ENCODE measurements around the gene MUC4.
"Not testable (repeated sequence)": the region's sequence is repeated elsewhere in the genome, so short reads cannot be mapped to it uniquely, and the experiment has no call there.

Gene MUC4

DNA sequence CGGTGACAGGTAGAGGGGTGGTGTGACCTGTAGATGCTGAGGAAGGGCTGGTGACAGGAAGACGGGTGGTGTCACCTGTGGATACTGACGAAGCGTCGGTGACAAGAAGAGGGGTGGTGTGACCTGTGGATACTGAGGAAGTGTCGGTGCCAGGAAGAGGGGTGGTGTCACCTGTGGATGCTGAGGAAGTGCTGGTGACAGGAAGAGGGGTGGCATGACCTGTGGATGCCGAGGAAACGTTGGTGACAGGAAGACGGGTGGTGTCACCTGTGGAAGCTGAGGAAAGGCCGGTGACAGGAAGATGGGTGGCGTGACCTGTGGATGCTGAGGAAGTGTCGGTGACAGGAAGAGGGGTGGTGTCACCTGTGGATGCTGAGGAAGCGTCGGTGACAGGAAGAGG, 27.7 kb downstream of the MUC4 start:
- DNase-seq (ENCODE audit: low spot score): not testable (repeated sequence)

DNA sequence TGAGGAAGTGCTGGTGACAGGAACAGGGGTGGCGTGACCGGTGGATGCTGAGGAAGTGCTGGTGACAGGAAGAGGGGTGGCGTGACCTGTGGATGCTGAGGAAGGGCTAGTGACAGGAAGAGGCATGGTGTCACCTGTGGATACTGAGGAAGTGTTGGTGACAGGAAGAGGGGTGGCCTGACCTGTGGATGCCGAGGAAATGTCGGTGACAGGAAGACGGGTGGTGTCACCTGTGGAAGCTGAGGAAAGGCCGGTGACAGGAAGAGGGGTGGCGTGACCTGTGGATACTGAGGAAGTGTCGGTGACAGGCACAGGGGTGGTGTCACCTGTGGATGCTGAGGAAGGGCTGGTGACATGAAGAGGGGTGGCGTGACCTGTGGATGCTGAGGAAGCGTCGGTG, 30.5 kb downstream of the MUC4 start:
- DNase-seq (ENCODE audit: low spot score): not testable (repeated sequence)

DNA sequence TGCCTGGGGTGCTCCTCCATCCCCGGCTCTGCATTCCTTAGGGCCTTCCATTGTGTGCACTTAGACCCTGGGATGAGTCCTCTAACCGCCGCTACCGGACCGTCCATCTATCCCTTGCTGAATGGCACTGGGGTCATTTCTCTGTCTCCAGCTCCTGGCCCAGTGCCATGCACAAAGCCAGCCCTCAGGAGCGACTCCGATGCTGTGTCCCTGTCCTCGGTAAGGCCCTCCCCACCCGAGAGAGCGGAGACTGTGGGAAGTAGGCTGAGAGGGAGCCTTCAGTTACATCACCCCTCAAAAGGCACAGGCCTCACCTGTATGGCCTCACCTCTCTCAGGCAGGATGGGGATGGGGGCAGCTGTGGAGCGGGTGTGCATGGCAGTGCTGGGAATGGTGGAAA, 33.8 kb downstream of the MUC4 start:
- no peak for DNase-seq (ENCODE audit: low spot score)

DNA sequence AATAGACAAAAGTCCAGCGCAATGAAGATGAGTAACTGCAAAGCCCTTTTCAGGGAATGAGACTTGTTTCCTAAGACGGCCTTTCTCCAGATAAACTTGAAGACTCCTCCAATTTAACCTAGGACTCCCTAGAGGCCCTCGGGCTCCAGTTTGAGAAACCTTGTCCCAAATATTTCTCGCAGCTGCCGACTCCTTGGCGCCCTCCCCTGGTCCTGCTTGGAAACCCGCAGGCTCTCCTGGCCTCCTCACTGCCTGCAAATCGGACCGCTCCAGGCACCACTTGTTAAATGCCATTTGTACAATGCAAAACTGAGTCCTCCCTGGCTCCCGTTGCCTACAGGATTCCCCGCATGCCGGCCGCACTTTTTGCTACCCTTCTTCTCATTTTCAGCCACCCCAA, 36.8 kb downstream of the MUC4 start:
- DNase-seq (ENCODE audit: low spot score): peak; percentile 30

DNA sequence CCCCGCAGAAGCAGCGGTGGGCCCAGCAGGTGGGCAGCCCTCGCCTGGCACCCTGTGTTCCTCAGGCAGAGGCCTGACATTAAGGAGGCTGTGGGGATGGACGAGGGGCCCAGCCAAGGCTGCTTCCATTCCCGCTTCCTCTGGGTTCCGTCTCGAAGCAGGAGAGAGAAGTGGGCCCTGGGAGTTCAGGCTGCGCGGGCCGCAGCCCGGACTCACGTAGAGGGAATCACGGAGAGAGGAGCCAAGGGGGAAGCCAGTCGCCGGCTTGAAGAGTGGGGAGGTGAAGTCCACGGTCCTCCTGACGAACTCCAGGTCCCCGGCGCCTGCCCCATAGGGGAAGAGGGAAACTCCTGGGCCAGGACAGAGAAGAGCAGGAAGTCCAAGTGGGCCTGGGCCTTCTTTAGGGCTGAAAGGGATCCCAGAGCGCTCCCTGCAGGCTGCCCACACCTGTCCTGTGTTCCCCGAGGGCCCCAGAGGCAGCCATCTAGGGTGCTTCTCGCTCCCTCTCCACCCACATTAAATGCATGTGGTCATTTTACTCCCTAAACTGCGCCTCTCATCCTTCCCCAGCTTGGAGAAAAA, 37.7 kb downstream of the MUC4 start:
- no peak for DNase-seq (ENCODE audit: low spot score)

DNA sequence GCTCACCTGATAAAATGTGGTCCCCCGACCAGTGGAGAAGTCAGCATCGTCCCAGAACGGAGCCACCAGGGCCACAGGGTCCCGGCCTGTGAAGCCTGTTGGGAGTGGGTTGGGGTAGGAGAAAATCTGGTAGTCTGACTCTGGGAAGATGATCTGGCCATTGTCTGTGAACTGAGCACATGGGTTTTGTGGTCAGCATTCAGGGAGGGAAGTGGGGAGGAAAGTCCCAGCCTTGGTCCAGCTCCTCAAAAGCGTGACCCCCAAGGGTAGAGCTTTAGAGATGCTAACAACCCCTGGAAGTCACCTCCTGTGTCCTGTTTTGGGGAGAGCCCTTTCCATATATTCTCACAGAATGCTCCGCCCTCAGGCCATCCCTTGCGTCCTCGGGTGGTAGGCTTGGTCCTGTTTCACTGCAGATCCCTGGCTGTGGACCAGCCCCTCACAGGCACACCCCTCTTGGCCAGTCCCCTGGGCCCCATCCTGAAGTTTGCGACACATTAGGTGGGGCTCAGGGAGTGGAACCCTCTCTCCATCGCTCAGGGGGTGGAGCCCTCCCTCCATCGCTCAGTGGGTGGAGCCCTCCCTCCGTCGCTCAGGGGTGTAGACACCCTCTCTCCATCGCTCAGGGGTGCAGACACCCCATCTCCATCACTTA, 40.0 kb downstream of the MUC4 start:
- DNase-seq (ENCODE audit: low spot score): no peak

DNA sequence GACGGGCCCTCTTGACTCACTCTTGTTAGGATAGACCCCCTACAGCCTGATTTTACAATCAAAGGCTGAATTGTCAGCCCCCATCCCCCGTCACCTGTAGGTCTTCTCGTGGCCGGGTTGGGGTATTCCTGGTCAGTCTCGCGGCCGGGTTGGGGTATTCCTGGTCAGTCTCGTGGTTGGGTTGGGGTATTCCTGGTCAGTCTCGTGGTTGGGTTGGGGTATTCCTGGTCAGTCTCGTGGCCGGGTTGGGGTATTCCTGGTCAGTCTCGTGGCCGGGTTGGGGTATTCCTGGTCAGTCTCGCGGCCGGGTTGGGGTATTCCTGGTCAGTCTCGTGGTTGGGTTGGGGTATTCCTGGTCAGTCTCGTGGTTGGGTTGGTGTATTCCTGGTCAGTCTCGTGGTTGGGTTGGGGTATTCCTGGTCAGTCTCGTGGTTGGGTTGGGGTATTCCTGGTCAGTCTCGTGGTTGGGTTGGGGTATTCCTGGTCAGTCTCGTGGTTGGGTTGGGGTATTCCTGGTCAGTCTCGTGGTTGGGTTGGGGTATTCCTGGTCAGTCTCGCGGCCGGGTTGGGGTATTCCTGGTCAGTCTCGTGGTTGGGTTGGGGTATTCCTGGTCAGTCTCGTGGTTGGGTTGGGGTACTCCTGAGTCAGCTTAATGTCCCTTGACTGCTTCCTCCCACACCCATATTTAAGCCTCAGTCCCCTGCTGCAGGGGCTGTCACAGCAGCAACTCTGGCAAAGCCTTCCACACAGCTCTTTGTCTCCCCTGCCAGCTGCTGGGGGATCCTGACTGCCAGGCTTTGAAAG, 40.7 kb downstream of the MUC4 start:
- DNase-seq (ENCODE audit: low spot score): not testable (repeated sequence)

DNA sequence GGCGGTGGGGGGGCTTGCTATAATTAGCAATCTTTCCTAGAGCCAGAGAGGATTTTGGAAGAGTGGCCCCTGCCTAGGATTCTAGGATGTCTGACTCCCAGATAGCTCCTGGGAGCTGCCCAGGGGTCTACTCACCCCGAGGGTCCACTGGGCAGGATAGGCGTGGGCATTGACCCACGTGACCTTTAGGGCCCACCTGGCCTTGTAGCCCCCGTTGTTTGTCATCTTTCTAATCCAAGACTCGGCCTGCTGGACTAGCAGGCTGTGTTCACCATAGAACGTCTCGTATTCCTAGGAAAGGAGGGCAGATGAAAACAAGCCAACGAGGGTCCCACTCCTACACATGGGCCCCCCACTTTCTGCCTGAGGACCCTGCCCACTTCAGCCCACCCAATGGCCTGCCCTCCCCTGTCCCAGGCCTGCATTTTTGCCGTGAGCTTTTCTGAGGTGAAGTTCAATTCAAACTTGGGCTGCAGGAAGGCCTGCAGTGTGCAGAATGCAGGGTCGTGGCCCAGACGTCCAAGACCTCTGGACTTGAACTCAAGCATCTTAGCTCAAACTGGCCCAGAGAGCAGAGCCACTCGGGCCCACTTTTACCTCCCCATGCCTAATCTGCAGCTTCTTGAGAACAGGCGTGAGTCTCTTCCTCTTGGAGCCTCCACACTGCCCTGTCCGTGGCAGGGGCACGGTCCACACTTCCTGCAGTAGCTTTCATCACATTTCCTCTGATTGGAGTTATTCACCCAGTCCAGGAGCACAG, 41.5 kb downstream of the MUC4 start:
- DNase-seq (ENCODE audit: low spot score): no peak

DNA sequence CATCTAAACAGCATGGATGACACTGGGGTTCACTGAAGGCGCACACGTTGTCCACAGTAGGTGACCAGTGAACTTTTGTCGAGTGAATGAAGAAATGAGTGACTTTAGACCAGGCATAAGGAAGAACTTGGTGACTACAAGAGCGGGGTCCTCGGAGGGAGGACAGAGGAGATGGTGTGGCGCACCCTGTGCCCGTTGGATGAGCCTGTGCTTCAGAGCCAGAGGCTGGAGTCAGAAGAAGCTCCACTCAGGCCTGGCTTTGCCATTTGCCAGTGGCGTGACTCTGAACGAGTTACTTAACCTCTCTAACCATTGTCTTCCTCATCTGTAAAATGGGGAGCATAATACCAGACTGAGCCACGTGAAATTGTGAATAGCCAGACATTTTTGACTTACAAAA, 42.2 kb downstream of the MUC4 start:
- no peak for DNase-seq (ENCODE audit: low spot score)

DNA sequence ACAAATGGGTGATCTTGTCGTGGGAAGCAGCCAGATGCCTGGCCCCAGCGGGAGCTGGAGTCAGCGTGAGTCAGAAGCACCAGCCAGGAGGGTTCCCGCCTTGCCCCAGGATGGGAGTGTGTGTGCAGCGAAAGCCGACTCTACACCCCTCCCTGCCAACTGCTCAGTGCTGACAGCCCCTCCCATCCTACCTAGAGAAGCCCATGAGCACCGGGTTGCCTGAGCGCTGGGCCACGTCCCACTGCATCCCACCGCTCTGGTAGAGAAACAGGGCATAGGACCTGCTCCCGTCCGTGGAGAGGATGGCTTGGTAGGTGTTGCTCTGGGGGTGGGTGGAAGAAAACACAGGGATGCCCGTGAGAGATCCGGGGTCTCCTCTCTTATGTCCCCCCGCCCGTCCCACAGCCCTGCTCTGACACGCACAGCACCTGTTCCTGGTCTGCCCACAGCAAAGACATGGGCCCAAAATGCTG, 42.9 kb downstream of the MUC4 start:
- no peak for DNase-seq (ENCODE audit: low spot score)

DNA sequence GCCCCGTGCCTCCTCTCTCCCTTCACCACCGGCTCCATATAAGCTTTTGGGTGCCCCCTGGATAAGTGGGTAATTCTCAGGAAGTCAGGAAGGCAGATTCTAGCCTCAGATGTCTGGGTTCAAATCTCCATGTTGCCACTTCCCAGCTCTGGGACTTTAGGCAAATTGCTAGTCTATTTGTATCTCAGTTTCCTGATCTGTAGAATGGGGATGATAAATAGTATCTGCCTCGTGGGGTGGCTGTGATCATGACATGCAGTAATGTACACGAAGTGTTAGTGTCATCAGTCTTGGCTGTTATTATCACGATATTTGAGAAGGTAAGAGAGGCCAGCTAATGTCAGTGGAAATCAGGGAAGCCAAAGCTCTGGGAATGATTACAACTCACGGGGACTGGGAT, 43.3 kb downstream of the MUC4 start:
- DNase-seq (ENCODE audit: low spot score): no peak

DNA sequence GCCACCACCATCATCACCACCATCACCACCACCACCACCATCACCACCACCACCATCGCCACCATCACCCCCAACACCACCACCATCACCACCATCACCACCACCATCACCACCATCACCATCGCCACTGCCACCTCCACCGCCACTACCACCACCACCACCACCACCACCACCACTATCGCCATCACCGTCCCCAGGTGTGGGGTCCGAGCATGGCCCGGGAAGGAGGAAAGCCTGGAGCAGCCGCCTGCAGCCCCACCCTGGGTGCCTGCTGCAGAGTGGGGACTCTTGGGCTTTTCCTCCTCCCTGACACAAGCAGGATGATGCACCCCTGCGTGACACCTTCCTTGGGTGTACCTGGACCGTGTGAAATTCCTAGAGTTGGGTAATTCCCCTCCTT, 43.9 kb downstream of the MUC4 start:
- DNase-seq (ENCODE audit: low spot score): no peak

DNA sequence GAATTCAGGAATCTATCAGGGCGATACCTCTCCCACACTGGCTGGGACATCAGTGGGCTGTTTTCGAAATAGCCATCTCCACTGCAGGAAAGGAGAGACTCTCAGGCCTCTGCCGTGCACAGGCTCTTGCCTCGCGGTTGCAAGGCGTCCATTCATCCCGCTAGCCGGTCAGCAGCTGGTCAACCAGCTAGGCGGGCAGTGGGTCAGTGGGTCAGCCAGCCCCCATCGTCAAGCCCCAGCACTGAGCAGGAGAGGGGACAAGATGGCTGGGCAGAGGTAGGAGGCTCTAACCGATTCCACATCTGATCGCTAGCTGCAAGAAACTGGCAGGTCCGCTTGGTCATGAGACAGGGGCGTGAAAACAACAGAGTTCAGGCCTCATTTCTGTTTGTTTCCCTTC, 45.1 kb downstream of the MUC4 start:
- DNase-seq (ENCODE audit: low spot score): no peak

DNA sequence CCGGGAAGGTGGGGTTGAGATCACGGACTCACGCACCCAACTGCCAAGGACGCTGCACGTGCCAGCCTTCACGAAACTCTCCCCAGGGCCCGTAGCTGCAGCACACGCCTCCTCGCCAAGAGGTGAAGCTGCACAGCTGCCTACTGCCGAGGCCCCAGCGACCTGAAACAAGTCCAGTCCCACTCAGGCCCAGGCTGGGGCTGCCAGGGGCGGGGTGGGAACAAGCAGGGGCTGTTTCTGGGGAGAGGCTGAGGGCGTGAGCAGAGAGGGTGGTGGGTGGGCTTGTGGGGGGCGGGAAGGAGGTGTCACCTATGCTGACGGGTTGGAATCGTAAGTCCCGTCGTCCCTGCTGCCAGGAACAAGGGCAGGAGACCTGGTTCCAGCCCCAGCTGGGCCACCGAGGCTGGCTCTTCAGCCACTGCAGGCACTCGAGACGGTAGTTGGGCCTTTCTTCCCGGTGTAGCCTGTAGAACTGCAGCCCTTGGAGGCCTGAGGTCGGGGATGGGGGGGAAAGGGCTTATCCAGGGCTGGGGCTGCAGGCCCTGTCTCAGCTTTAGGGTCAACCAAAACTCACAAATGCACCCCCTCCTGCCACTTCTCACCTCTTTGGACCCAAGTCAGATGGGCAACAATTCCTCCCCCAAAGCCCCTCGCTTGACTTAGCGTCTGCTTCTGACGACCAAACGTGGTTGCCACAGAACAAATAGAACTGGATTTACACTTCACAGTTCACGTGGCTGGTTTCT, 46.6 kb downstream of the MUC4 start:
- no peak for DNase-seq (ENCODE audit: low spot score)

DNA sequence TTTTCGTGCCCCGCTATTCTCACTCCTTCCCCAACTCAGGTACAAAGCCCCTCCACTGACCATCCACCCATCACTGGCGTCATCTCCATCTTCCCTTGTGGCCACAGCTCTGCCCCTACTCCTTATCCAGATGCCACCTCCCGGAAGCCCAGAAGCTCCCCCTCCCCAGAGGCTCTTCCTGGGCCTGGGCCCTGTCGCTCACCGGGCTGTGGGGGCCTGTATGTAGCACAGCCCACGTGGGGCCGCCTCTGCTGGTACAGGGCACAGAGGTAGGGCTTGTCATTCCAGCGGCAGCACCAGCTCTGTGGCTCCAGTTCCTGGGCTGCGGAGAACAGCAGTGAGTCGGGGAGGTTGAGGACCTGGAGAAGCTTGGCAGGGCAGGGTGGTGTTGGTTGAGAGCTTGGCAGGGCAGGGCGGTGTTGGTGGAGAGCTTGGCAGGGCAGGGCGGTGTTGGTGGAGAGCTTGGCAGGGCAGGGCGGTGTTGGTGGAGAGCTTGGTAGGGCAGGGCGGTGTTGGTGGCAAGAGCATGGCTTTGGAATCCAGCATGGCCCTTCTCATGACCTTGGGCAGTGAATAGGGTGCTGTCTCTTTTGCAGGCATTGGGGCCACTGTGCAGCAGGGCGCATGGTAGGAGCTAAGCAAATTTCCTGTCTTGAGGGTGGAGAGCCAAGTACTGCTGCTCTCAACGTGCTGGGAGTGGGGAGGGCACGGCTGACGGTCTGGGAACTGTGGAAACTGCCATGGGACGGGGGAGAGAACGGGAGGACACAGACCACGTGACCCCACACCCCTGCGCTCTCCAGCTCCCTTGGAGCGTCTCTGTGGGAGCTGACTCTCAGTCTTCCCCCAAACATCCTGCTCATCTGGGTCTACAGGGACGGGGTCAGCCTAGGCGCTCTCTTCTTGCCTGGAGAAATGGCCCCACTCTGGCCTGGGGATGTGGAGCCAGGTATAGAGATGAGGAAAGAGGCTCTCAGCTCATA, 47.6 kb downstream of the MUC4 start:
- DNase-seq (ENCODE audit: low spot score): no peak

DNA sequence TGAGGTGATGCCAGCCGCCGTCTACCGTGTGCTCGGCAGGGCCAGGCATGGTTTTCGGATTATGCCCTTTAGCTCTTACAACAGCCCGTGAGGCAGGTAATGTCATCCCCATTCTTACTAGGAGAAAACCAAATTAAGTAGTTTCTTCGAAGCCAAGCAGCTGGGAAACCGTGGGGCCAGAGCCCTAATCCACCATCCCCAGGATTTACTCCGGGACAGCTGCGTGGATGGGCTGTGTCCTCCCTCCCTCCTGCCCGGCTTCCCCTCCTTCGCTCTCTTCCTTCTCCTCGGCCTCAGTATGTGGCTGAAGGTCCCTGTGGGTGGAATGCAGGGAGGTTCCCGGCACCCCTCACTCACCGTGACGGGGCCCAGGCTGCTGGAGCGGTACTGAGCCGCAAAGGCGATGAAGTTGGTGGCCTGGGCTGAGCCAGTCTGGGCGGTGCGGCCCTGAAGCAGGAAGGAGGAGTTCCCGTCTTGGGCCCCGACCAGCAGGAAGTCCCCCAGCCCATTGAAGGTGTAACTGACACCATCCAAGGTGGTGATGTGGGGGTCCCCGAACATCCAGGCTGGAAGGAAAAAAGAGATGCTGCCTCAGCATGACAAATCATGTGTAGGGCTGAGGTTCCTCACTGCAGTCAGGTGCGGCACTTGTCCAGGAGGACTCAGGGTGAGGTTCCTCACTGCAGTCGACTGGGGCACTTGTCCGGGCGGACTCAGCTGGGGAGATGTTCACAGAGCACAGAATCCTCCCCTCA, 48.5 kb downstream of the MUC4 start:
- no peak for DNase-seq (ENCODE audit: low spot score)

DNA sequence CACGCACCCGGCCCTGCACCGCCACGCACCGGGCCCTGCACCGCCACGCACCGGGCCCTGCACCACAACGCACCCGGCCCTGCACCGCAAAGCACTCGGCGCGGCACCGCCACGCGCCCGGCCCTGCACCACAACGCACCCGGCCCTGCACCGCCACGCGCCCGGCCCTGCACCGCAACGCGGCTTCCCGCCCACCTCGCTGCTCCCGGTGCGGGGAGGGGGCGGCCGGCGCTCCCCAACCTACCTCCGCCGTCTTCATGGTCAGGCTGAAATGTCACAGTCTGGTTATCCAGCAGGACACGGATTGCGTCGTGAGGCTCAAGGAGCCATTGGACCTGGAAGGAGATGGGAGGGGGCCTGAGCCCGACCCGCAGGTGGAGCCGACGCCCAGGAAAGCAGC, 49.1 kb downstream of the MUC4 start:
- no peak for DNase-seq (ENCODE audit: low spot score)

DNA sequence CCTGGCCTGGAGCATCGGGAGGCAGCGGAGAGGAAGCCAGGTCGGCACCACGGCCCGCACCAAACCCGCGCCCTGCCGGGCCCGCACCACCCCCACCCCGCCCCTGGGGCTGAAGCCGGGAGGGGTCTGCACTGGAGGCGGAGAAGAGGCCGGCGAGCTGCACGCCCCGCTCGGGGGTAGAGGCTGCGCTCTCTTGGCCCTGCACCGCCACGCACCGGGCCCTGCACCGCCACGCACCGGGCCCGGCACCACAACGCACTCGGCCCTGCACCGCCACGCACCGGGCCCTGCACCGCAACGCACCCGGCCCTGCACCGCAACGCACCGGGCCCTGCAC, 49.5 kb downstream of the MUC4 start:
- no peak for DNase-seq (ENCODE audit: low spot score)

DNA sequence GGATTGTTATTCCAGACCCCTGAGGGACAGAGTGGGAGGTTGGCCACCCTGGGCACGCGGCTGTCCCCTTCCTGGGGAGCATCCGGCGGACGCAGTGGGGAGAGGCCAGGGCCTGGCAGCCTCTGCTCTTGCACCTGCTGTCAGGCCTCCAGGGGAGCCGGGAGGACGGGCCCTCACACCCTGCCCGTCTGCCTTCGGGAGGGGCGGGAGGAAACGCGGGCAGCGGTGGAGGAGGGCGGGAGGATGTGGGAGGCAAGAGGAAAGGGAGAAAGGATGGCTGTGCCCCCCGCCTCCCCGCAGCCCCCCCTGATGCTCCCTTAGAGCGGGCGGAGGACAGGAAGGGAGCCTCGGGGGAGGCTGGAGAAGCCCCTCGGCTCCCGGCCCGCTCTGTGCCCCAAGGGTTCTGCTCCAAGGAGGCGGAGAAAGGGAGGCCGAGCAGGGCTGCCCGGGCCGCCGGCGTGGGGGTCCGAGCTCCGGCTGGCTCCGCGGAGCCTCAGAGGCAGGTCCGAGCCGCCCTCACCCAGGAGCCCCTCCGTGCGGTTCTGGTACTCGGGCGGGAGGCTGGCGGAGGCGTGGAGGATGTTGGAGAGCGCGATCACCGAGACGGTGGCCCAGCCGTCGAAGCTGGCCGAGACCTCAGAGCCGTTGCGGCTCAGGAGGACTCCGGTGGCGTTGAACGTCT, 50.0 kb downstream of the MUC4 start:
- DNase-seq (ENCODE audit: low spot score): no peak
